Amniotic epithelial cell (primary cell): Measurements from ENCODE around the gene ITPK1.

ENCODE experiments used
- DNase-seq: peaks from one replicate; pipeline ENCODE4 v3.0.0-alpha.2; 2010; ENCODE audit warnings: low read depth

Gene ITPK1

DNA sequence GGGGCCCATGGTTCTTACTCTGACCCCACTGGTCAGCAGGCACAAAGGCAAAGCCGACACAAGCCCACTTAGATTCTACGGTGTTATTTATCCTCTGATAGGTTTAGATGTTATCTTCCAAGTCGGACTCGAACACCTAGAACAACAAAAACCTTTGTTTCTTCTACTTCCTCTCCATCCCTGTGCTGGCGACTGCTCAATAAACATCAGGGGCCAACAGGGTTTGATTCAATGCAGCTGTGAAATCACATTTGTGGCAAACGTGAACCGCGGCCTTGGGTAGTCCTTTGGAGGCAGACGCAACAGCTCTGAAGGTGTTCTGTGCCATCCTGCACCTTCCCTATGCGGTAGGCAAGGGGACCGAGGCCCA, 105.6 kb downstream of the ITPK1 start:
- no peak for DNase-seq

- no peak for DNase-seq
Observed at GRCh38 chr14:93009471-93010129, 106.1 kb downstream of the ITPK1 start.

- peak; percentile 77 for DNase-seq
Observed at GRCh38 chr14:93008381-93008780, 107.3 kb downstream of the ITPK1 start.

- peak; percentile 76 for DNase-seq
Observed at GRCh38 chr14:93007225-93007997, 108.3 kb downstream of the ITPK1 start.

DNA sequence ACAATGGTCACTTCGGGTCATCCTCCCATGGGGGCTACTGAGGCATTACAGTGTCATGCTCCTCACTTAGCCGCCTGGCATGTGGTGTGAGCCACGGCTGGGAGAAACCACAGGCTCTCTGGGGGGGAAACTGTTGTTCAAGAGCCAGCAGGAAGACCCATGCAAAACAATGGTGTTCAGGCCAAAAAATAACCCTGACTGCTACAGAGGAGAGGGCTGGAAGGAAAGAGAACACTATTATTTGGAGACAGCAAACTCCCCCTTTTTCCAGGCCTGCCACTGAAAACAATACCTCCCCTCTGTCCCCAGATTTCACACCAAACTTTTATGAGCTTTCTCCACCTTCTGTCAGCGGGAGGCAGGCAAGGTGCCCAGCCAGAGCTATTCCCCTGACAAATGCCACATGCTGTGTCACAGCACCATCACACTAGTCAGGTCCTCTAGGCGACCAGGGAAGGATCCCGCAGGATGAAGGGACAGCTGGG, 109.1 kb downstream of the ITPK1 start:
- no peak for DNase-seq

GRCh38 chr14:93005838-93006237, 109.9 kb downstream of the ITPK1 start:
- no peak for DNase-seq

GRCh38 chr14:93005135-93005813, 110.5 kb downstream of the ITPK1 start:
- no peak for DNase-seq

GRCh38 chr14:93004699-93005082, 111.0 kb downstream of the ITPK1 start:
- no peak for DNase-seq

DNA sequence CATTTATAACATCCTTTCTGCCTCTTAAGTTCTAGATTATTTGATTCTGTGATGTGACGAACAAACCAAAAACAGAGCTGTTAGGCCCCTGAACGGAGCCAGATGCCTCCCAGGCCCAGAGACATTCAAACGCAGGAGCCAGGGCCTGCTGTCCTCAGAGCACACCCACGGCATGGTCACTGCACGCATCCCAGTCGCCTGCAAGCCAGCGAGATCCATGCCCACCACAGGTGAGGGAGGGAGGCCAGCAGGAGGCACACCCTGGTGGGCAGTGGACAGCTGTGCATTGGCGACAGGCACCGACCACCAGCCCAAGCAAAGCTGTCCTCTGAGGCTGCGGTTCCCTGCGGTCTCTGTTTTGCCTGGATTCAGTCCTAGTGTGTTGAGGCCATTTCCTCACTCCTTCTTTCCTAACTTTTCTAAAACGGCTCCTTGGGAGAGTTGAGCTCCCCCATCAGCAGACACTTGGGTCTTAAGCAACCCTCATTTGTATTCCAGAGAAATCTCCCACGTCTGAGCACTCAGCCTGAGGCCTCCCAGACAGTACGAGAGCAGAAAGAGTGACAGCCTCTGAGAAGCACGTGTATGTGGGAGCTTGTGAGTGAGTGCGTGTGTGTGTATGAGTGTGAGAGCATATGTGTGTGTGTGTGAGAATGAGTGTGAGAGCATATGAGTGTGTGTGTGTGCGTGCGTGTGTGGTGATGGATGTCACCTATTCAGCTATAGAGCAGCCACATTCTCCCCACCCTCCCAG, 111.6 kb downstream of the ITPK1 start:
- DNase-seq: peak; percentile 71

DNA sequence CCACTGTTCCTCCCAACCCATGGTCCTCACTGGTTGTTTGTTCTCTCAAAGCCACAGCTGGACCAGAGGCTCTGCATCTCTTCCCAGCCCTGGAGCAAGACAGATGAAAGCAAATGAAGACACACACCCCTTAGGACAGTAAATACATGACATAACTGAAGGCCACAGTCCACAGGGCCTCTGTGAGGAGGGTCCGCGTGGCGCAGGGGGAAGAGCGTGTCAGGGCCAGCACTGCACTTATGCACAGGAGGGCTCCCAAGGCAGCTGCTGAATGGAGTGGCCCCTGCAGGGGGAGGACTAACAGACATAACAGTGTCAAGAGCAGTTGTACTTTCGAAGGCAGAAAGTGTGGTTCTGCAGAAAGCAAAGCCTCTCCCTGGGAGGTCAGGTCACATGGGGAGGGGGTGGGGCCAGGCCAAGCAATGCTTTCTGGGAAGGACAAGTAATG, 112.8 kb downstream of the ITPK1 start:
- no peak for DNase-seq

DNA sequence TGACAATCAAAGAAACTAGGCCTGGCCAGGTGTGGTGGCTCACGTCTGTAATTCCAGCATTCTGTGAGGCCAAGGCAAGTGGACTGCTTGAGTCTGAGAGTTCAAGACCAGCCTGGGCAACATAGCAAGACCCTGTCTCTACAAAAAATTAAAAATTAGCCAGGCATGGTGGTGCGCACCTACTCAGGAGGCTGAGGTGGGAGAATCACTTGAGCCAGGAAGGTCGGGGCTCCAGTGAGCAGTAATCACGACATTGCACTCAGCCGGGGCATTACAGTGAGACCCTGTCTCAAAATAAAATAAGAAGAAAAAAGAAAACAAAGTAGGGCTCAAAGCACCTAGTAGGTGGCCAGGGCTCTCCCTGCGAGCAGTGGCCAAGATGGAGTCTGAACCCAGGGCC, 113.7 kb downstream of the ITPK1 start:
- no peak for DNase-seq

- no peak for DNase-seq
Observed at GRCh38 chr14:92998946-92999345, 116.8 kb downstream of the ITPK1 start.

DNA sequence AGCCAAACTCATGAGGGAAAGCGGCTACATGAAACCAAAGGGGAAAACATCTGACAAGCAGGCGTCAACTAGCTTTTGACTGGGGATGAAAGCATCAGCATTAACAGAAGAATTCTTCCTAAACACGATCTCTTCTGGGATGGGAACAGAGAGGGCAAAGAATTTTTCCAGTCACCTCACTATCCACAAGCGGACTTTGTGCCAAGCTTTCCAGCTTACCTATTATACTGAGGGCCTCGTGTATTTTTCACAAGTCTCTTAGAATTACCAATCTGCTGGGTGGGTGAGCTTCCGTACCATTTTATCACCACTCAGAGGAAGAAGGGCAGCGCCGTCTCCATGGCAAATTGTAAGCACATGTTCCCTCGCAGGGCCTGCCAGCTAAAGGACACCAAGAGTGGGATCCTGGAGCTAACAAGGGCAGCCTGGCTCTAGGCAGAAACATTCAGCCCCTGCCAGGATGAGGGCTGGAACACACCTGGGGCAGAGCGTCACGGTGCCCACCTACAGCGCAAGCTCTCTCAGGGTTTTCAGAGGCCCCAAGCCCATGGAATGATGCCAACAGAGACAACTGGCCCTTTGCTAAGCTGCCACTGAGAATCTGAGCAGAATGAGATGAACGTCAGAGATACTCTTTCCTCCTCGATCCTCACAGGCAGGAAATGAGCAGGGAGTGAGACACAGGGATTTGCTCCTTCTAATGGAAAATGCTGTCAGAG, 118.2 kb downstream of the ITPK1 start:
- no peak for DNase-seq

DNA sequence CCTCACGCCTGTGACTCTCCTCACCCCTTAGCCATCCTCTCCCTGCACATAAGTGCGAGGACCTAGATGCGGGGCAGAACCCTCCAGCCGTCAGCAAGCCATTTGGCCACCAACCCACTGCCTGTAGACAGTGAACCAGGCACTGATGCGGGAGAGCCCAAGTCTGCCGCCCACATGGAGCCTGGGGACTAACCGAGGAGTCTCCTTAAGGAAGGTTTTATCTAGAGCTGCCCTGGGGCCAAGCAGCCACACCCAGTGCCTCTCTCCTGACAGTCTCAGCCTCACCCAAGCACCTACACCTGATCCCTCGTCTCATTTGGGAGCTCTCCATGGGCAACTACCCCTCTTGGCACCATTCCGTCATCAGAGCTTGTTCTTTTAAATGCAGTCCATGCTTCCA, 120.1 kb downstream of the ITPK1 start:
- DNase-seq: no peak

DNA sequence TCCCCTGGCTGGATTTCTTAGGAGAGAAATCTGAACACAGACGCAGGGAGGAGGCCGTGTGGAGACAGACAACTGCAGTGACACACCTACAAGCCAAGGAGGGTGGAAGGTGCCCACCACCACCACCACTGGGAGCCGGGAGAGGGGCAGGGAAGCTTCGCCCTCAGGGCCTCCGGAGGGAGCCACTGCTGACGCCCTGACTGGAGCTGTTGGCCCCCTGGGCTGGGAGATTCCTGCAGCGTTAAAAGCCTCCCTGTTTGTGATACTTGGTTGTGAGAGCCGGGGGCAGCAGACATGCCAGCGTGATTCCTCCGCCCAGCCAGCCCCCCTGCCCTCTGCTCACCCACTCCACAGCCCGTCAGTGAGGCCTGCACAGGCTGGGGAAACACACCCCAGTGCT, 120.8 kb downstream of the ITPK1 start:
- DNase-seq: no peak

DNA sequence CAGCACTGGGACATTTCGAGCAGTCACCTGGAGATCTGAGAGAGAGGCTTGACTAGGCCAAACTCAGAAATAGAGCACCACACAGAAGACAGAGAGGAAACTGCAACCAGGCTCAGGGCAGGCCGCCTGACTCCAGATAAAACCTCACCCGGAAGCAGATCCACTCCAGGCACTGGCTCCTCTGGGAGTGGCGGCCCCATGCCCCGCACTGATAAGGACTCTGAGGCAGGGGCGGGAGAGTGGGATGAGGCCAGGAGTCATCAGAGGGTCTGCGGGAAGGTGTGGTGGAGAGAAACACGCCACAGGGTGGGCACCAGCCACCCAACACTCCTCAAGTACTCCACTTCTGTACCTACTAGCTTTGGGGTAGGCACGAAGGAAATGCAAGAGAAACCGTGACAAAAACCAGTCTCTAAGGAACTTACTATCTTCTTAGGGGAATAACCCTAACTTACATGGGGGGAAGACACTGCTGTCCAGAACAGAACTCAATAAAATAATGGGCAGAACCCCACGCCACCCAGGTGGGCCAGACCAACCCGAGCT, 121.5 kb downstream of the ITPK1 start:
- DNase-seq: no peak

GRCh38 chr14:92993302-92993701, 122.4 kb downstream of the ITPK1 start:
- peak; percentile 18 for DNase-seq

DNA sequence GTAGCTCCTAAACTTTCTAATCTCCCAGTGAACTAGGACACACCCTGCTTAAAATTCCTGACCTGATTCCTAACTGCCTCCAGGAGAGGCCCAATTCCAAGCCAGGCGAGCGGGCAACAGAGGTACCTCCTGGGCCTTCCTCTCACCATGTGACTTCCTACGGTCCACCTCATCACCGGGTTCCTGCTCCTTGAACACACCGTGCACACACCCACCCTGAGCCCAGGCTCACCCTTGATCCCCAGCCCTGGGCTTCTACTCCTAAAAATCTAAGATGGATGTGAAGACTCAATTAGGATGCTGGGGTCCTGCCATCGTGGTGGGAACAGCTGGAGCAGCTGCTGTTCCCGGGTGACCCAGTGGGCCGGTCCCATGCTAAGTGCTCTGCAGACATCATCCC, 124.2 kb downstream of the ITPK1 start:
- no peak for DNase-seq

DNA sequence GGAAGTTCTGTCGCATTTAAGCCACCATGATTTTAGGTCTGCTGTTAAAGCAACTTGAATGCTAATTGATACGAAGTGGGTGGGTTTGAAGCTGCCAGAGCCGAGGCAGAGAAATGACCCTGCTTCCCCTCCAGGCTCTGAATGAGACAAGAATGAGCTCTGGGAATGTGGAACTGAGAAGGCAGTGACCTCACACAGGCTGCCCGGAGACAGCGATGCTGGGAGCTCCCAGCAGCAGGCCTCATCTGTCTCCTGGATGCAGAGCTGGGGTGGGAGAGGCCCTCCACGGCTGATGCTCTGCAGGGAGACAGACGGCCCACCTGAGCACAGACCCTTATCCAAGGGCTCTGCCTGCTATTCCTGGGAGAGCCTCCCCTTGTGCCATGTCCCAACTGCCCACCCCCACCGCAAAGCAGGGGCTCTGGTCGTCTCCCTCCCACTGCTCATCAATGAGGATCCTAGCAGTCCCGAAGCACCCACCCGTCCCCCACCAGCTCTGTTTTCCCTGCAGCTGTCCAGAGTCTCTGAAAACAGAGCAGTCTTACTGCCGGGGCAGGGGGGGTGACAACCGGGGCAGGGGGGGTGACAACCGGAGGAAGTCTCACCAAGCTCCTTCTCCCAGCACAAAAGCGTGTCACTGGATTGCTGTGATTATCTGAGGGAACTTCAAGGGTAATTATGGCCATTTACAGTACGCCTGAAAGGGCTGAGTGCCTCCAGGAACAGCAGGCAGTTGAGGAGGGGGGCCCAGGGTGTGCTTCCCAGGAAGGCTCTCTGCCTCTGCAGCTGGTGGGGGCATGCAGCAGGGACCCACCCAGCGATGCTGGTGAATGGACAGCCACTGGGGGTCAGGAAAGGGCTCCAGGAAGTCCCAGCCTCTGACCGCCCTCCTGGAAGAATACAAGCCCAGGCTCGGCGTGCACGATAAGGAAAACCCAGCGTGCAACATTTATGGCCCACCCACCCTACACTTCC, 125.0 kb downstream of the ITPK1 start:
- no peak for DNase-seq
